ENCODE data around the gene GRM4.

DNA sequence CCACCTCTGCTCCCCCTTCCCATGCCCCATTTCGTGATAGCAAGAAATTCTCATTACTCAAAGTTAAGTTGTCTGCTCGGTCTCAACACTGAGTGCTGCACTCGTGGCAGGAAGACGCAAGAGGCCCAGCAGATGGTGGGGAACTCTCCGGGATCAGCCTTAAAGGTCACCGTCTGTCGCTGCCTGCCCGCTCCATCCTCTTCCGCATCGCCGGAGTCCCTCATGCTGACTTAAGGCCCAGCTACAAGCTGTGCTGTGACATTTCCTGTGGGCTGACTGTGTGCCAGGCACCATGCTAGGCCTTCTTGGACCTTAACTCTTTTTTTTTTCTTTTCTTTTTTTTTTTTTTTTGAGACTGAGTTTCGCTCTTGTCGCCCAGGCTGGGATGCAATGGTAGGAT, 17.8 kb downstream of the GRM4 start:
- TF ChIP-seq, protein P1, sequence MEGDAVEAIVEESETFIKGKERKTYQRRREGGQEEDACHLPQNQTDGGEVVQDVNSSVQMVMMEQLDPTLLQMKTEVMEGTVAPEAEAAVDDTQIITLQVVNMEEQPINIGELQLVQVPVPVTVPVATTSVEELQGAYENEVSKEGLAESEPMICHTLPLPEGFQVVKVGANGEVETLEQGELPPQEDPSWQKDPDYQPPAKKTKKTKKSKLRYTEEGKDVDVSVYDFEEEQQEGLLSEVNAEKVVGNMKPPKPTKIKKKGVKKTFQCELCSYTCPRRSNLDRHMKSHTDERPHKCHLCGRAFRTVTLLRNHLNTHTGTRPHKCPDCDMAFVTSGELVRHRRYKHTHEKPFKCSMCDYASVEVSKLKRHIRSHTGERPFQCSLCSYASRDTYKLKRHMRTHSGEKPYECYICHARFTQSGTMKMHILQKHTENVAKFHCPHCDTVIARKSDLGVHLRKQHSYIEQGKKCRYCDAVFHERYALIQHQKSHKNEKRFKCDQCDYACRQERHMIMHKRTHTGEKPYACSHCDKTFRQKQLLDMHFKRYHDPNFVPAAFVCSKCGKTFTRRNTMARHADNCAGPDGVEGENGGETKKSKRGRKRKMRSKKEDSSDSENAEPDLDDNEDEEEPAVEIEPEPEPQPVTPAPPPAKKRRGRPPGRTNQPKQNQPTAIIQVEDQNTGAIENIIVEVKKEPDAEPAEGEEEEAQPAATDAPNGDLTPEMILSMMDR (IDR thresholded peaks at IDR 0.05) = no peak
- TF ChIP-seq POLR2A (IDR thresholded peaks at IDR 0.05) = no peak
- TF ChIP-seq EP300 (IDR thresholded peaks at IDR 0.05) = no peak

Measured in ovary (tissue), 3 donors.